Stimulated activated CD4-positive, alpha-beta T cell treated with anti-CD3 and anti-CD28 coated beads, Interleukin-4, amount 100 ng/mL, for 4 hours (primary cell): Measurements from ENCODE around the gene MUC16.
A peak's percentile ranks its signal among the peaks of the same experiment; 100 is the strongest.

Experiments used
- DNase-seq, 2 experiments: peaks; one replicate each; pipeline ENCODE4 v3.0.0-alpha.2; 2020

The MUC16 gene

DNA sequence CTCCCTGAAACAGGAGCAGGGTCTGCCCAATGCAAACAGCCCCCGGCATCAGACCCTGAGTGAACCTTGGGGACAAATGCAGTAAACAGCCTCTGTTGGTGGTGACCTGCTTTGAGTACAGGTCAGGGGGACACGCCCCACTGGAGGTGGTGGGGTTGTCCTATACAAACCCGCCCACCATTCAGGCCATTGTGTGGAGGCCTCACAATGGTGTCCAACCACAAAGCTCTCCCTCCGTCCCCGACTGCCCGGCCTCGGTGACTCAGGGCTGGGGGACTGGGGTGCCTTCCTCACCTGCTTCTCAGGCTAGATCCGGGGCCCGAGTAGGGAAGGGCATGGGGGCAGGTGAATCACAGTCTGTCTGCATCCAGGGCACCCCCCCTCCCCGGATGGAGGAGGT, 1.5 kb downstream of the MUC16 start:
- no peak for DNase-seq

- DNase-seq: no peak
Observed at GRCh38 chr19:9000933-9001332, 9.3 kb downstream of the MUC16 start.

- DNase-seq: peak in 1 of 2 experiments; percentile 6
Observed at GRCh38 chr19:8988204-8988603, 22.0 kb downstream of the MUC16 start.

GRCh38 chr19:8986296-8986695, 23.9 kb downstream of the MUC16 start:
- DNase-seq: no peak

GRCh38 chr19:8973501-8974091, 36.6 kb downstream of the MUC16 start:
- DNase-seq: no peak

DNA sequence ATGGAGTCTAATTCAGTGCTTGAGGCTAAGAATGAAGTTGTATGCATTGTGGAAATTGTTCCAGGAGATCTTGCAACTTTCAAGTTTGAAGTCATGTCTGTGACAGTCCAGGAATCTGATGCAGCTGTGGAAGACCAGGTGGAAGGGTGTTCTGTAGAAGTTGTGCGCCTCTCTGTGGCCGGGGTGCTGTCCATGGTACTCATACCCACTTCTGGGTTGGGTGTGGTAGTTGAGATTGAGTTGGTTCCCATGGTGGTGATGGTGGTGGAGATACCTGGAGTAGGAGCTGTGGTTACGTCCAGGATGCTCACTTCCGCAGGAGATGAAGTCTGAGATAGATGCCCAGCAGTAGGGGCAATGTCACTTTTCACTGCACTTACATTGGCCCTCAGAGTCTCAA, 44.3 kb downstream of the MUC16 start:
- no peak for DNase-seq
